Coronary artery (tissue), 2 donors: Measurements from ENCODE around the gene TMPRSS7.

Experiments used
- DNase-seq: peaks from one replicate; pipeline ENCODE4 v3.0.0-alpha.2; 2017; ENCODE audit warnings: low spot score
- H3K27ac ChIP-seq, 2 donors: fragments of 200-600 bp; sonication (generic); one replicate each; pipeline ENCODE4 v1.5.1; 2016 to 2019
- H3K4me3 ChIP-seq: fragments of 200-600 bp; sonication (generic); 2 replicates; pipeline ENCODE4 v1.5.1; 2016; ENCODE audit warnings: mild to moderate bottlenecking, moderate library complexity
- CTCF ChIP-seq: fragments of 200-600 bp; sonication (generic); IDR thresholded peaks from one replicate; pipeline ENCODE4 v1.5.1; 2019; ENCODE audit warnings: antibody characterized with exemption

Gene TMPRSS7

GRCh38 chr3:112095731-112096130 is 61.2 kb downstream of the TMPRSS7 start:
- TF ChIP-seq CTCF = no peak
- Histone ChIP-seq H3K27ac (no peak overlapping the region), H3K4me3 (no peak overlapping the region)
- DNase-seq = no peak

DNA sequence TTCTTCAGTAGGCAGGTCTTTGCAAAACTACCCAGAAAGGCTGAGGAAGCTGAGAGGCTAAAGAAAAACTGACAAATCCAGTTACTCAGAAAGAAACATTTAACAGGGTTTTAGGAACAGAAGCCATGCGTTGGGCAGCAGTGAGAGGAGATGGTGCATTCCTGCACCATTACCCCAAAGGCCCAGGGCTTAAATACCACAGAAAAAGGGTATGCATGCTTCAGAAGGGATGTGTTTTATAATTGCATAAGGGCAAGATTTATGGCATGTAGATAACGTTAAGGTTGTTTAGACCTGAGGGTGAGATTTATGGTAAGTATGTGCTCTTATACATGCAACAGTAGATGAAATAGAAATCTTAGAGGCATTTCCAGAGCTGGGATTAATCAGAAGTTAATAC is 61.6 kb downstream of the TMPRSS7 start:
- H3K4me3 ChIP-seq = no peak overlapping the region
- no peak for TF ChIP-seq CTCF
- no peak for DNase-seq

DNA sequence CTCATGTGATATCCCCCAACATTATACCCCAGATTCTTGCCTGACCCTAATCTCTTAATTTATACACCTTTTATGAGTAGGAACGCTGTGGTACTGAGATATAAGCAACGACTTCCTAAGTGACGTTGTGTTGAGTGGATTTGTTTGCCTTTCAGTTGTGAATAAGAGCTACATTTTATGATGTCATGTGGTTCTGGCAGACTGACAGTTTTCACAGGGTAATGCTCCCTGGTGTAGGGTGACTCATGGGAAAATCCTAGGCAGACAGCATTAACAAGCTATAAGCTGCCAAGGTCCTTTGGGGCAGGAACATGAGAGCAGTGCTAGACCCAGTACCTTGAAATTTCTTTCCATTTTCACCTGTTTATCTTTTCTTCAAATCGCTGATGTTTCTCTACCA is 62.8 kb downstream of the TMPRSS7 start:
- Histone ChIP-seq H3K27ac (no peak overlapping the region), H3K4me3 (no peak overlapping the region)
- TF ChIP-seq CTCF = no peak
- DNase-seq = no peak

More for the DNA sequence above, 61.6 kb downstream of the TMPRSS7 start:
- H3K27ac ChIP-seq = no peak overlapping the region

GRCh38 chr3:112101916-112102315 is 67.4 kb downstream of the TMPRSS7 start:
- H3K27ac ChIP-seq = no peak overlapping the region
- H3K4me3 ChIP-seq = no peak overlapping the region
- TF ChIP-seq CTCF = no peak
- no peak for DNase-seq

DNA sequence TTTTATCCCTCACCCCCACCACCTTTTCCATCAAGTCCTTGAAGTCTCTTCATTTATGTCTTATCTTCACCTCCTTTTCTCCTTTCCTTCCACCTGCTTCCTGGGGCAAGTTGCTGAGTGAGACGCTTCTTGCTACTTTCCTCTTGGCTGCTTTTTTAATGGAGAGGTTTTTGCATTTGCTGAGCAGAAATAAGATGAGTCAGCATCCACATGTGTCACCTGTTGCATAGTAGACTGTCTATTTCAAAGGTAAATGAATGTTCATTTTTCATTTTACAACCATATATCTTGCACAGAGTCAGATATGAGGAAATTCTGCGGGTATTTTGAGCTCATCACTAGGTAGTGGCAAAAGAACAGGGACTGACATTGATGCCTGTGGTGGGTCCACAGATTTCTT is 70.2 kb downstream of the TMPRSS7 start:
- no peak for DNase-seq
- no peak for TF ChIP-seq CTCF
- H3K27ac ChIP-seq = no peak overlapping the region
- no peak overlapping the region for H3K4me3 ChIP-seq

DNA sequence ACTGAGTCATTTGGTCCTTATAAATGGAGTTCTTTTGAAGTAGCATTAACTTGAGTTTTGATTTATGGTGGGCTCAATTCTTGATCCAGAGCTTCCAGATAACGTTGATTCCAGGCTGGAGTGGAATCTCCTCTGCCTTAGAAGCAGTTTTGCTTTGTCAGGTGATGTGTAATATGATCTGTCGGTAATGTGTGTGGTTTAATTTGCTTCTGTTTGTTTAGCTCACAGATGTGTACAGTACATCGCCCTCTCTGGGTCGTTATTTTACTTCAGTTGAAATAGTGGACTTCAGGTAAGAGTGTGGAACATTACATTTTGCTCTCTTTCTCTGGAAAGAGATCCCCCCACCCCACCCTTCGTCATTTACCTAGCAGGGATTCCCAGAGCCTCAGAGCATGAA is 74.8 kb downstream of the TMPRSS7 start:
- Histone ChIP-seq H3K4me3 (no peak overlapping the region), H3K27ac (no peak overlapping the region)
- TF ChIP-seq CTCF = no peak
- no peak for DNase-seq

- Histone ChIP-seq H3K27ac (no peak overlapping the region), H3K4me3 (no peak overlapping the region)
Observed at GRCh38 chr3:112111785-112112402, 77.4 kb downstream of the TMPRSS7 start.

More at GRCh38 chr3:112111785-112112402, 77.4 kb downstream of the TMPRSS7 start:
- no peak for TF ChIP-seq CTCF
- no peak for DNase-seq
